ENCODE results near the gene OR14A2. TPM values are rescaled to one million over a fixed set of nuclear protein-coding genes. Genes with fewer than 3 reads are reported as not detected.
"Not testable (repeated sequence)": the region's sequence is repeated elsewhere in the genome, so short reads cannot be mapped to it uniquely, and the experiment has no call there.

OR14A2 gene
- total RNA-seq: not detected

- Histone ChIP-seq H3K36me3 (no peaks in the 10 kb centered on the region), H3K9me3 (no peaks in the 10 kb centered on the region), H3K27ac (no peak within 1 kb of the TSS), H3K4me1 (replicated peaks) (no peaks in the 10 kb centered on the region), H3K4me3 (no peak within 1 kb of the TSS), H3K27me3 (replicated peaks; ENCODE audit: insufficient read depth) (no peaks in the 10 kb centered on the region)
- WGBS: 92% methylated on average over 2 of the region's 2 CpGs
- DNase-seq (ENCODE audit: low spot score): no peak
- intact Hi-C loops (cut with DNase I): no loop called here
- TF ChIP-seq POLR2A (IDR thresholded peaks at IDR 0.05) (no peak), CTCF (IDR thresholded peaks at IDR 0.05) (no peak), POLR2AphosphoS5 (IDR thresholded peaks at IDR 0.05) (no peak)
Observed at GRCh38 chr1:247748041-247748440, at the start of gene OR14A2. OR14A2 (minus strand) TSS chr1:247748141.

- Histone ChIP-seq H3K4me3 (no peak overlapping the region), H3K4me1 (replicated peaks) (no peaks in the 10 kb centered on the region), H3K27me3 (replicated peaks; ENCODE audit: insufficient read depth) (no peaks in the 10 kb centered on the region), H3K27ac (no peak overlapping the region), H3K36me3 (no peaks in the 10 kb centered on the region), H3K9me3 (no peaks in the 10 kb centered on the region)
- no peak for DNase-seq (ENCODE audit: low spot score)
- intact Hi-C loops (cut with DNase I): no loop called here
- 42% methylated on average over 2 of the region's 2 CpGs for WGBS
- TF ChIP-seq CTCF (IDR thresholded peaks at IDR 0.05) (no peak), POLR2AphosphoS5 (IDR thresholded peaks at IDR 0.05) (no peak), POLR2A (IDR thresholded peaks at IDR 0.05) (no peak)
Observed at GRCh38 chr1:247797518-247797917, 49.6 kb upstream of the OR14A2 start.

GRCh38 chr1:247769603-247770002 is 21.7 kb upstream of the OR14A2 start:
- Histone ChIP-seq H3K4me1 (replicated peaks) (no peaks in the 10 kb centered on the region), H3K9me3 (no peaks in the 10 kb centered on the region), H3K27me3 (replicated peaks; ENCODE audit: insufficient read depth) (no peaks in the 10 kb centered on the region), H3K27ac (no peak overlapping the region), H3K36me3 (no peaks in the 10 kb centered on the region), H3K4me3 (no peak overlapping the region)
- intact Hi-C loops (cut with DNase I): no loop called here
- no peak for DNase-seq (ENCODE audit: low spot score)
- TF ChIP-seq CTCF (IDR thresholded peaks at IDR 0.05) (no peak), POLR2AphosphoS5 (IDR thresholded peaks at IDR 0.05) (no peak), POLR2A (IDR thresholded peaks at IDR 0.05) (no peak)

GRCh38 chr1:247760456-247760855 is 12.5 kb upstream of the OR14A2 start, which contains the start of gene OR1C1:
OR1C1 (minus strand) TSS chr1:247760556; CDS start chr1:247758406, 2,150 bp downstream.
- 96% methylated on average over 3 of the region's 3 CpGs for WGBS
- no peaks in the 10 kb centered on the region for H3K4me1 ChIP-seq (replicated peaks)
- H3K27me3 ChIP-seq (replicated peaks; ENCODE audit: insufficient read depth): no peaks in the 10 kb centered on the region
- intact Hi-C loops (cut with DNase I): no loop called here
- no peak within 1 kb of the TSS for H3K27ac ChIP-seq
- H3K9me3 ChIP-seq: no peaks in the 10 kb centered on the region
- no peaks in the 10 kb centered on the region for H3K36me3 ChIP-seq
- TF ChIP-seq CTCF (IDR thresholded peaks at IDR 0.05) (no peak), POLR2AphosphoS5 (IDR thresholded peaks at IDR 0.05) (no peak), POLR2A (IDR thresholded peaks at IDR 0.05) (no peak)
- H3K4me3 ChIP-seq: no peak within 1 kb of the TSS
- DNase-seq (ENCODE audit: low spot score): no peak

- not testable (repeated sequence) for DNase-seq (ENCODE audit: low spot score)
Observed at GRCh38 chr1:247754311-247754710, 6.4 kb upstream of the OR14A2 start.

More at GRCh38 chr1:247754311-247754710, 6.4 kb upstream of the OR14A2 start:
- H3K4me1 ChIP-seq (replicated peaks); H3K4me3 ChIP-seq; H3K27ac ChIP-seq; intact Hi-C loops (cut with DNase I); H3K9me3 ChIP-seq; H3K27me3 ChIP-seq (replicated peaks; ENCODE audit: insufficient read depth); H3K36me3 ChIP-seq: not testable (repeated sequence)
- 86% methylated on average over 1 of the region's 1 CpG for WGBS

All from prostate gland (tissue), 2 donors.